Natural killer cell (primary cell): Measurements from ENCODE around the gene PCSK5. TPM values are rescaled to one million over a fixed set of nuclear protein-coding genes. Genes with fewer than 3 reads are reported as not detected.

Experiments
- ATAC-seq, 3 donors: fragments of 150-1000 bp in 2 of 3; fragments of 200-7000 bp in 1 of 3; cut with Tn5 transposase; 1 replicate in 1 of 3; 2 replicates in 2 of 3; pipeline ENCODE4 v1.10.0; 2021; ENCODE audit warnings: mild to moderate bottlenecking in 2 of 3, moderate library complexity in 2 of 3
- DNase-seq, 2 donors: peaks; one replicate each; pipeline versions ENCODE4 v3.0.0 to v3.0.0-alpha.2; 2013 to 2021; ENCODE audit warnings: mixed read lengths in 1 of 2
- H3K27ac ChIP-seq: one replicate; pipeline ENCODE4 v1.5.1; 2013; ENCODE audit warnings: mild to moderate bottlenecking, low read length
- H3K27me3 ChIP-seq: one replicate; pipeline ENCODE4 v1.6.1; 2013; ENCODE audit warnings: low read length; ENCODE audit not compliant: control insufficient read depth, insufficient read depth
- H3K36me3 ChIP-seq: one replicate; pipeline ENCODE4 v1.6.1; 2013; ENCODE audit warnings: low read length; ENCODE audit not compliant: control insufficient read depth, insufficient read depth
- H3K4me1 ChIP-seq: one replicate; pipeline ENCODE4 v1.6.1; 2013; ENCODE audit warnings: low read length; ENCODE audit not compliant: control insufficient read depth, insufficient read depth
- H3K4me3 ChIP-seq: one replicate; pipeline ENCODE4 v1.5.1; 2013; ENCODE audit warnings: low read length
- H3K9me3 ChIP-seq: one replicate; pipeline ENCODE4 v1.6.1; 2013; ENCODE audit warnings: low read length; ENCODE audit not compliant: control insufficient read depth, insufficient read depth
- H3K27ac Mint-ChIP-seq, 2 donors: one replicate each; pipeline ENCODE4 v1.8.0; 2022; ENCODE audit warnings: mild to moderate bottlenecking in 2 of 2, mixed read lengths in 2 of 2, moderate library complexity in 1 of 2
- H3K27me3 Mint-ChIP-seq, 2 donors: one replicate each; pipeline ENCODE4 v1.8.0; 2022; ENCODE audit warnings: low read depth in 2 of 2, mixed read lengths in 2 of 2
- H3K36me3 Mint-ChIP-seq: one replicate; pipeline ENCODE4 v1.8.0; 2022; ENCODE audit warnings: mixed read lengths
- H3K4me1 Mint-ChIP-seq, 2 donors: one replicate each; pipeline ENCODE4 v1.8.0; 2022; ENCODE audit warnings: mixed read lengths in 2 of 2
- H3K4me3 Mint-ChIP-seq: one replicate; pipeline ENCODE4 v1.8.0; 2022; ENCODE audit warnings: mild to moderate bottlenecking, moderate library complexity, mixed read lengths
- H3K9me3 Mint-ChIP-seq, 2 donors: one replicate each; pipeline ENCODE4 v1.8.0; 2022; ENCODE audit warnings: mixed read lengths in 2 of 2
- WGBS: methylation state at CpG from one replicate; pipeline ENCODE4 v1.1.7; 2013; ENCODE audit warnings: missing lambda C conversion rate; ENCODE audit not compliant: insufficient coverage; 5-methylcytosine and 5-hydroxymethylcytosine counted together
- intact Hi-C: fragments of 100-400 bp; cut with micrococcal nuclease; formaldehyde crosslinking; loops from one replicate; pipeline ENCODE4 v1.14.2; 2022
- total RNA-seq, 4 donors: library from RNA; stranded (reverse); fragments of 120-200 nt in 1 of 4; gene quantifications; one replicate each; pipeline versions ENCODE4 v1.2.3 to v1.2.4, GENCODE V29; 2013 to 2022
- TF ChIP-seq, protein P1 (sequence below): fragments of 200-600 bp; IDR thresholded peaks from one replicate; pipeline ENCODE4 v1.8.0; 2022; ENCODE audit warnings: antibody characterized with exemption

PCSK5 gene
- total RNA-seq, 3 donors from 2014 or later (not counting 1 experiment from before 2014, with no cell fraction given) = 2.4 to 13.2 (median 5.7) TPM

DNA sequence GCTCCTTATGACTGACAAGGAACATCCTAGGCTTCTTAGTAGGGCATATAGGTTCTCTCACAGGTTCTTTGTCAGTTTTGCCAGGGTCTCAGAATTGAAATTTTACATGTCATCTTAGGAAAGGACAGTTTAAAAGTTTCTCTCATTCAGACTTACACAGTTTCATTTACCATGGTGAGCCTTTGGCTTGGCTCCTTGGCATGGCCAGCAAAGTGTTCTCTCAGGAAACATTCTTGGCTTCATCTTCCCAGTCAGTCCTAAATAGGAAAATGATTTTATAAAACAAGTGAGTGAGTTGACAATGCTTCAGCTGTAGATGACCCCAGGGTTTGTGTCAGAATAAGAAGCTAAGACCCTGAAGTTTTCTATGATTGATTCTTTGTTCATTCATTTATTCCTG lies 191.6 kb downstream of the PCSK5 start:
- Mint-ChIP-seq H3K36me3 (no peaks in the 10 kb centered on the region), H3K9me3 (no peaks in the 10 kb centered on the region), H3K27me3 (peaks cover 0 to 2% of the 10 kb centered on the region in 2 donors), H3K4me3 (no peak overlapping the region), H3K27ac (no peak overlapping the region), H3K4me1 (no peaks in the 10 kb centered on the region)
- TF ChIP-seq, protein P1, sequence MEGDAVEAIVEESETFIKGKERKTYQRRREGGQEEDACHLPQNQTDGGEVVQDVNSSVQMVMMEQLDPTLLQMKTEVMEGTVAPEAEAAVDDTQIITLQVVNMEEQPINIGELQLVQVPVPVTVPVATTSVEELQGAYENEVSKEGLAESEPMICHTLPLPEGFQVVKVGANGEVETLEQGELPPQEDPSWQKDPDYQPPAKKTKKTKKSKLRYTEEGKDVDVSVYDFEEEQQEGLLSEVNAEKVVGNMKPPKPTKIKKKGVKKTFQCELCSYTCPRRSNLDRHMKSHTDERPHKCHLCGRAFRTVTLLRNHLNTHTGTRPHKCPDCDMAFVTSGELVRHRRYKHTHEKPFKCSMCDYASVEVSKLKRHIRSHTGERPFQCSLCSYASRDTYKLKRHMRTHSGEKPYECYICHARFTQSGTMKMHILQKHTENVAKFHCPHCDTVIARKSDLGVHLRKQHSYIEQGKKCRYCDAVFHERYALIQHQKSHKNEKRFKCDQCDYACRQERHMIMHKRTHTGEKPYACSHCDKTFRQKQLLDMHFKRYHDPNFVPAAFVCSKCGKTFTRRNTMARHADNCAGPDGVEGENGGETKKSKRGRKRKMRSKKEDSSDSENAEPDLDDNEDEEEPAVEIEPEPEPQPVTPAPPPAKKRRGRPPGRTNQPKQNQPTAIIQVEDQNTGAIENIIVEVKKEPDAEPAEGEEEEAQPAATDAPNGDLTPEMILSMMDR = no peak
- intact Hi-C loops = no loop called here
- H3K27ac ChIP-seq = no peak overlapping the region
- no peaks in the 10 kb centered on the region for H3K4me1 ChIP-seq
- H3K27me3 ChIP-seq = no peaks in the 10 kb centered on the region
- no peaks in the 10 kb centered on the region for H3K9me3 ChIP-seq
- ATAC-seq = no peak
- no peak overlapping the region for H3K4me3 ChIP-seq
- H3K36me3 ChIP-seq = no peaks in the 10 kb centered on the region
- no peak for DNase-seq

DNA sequence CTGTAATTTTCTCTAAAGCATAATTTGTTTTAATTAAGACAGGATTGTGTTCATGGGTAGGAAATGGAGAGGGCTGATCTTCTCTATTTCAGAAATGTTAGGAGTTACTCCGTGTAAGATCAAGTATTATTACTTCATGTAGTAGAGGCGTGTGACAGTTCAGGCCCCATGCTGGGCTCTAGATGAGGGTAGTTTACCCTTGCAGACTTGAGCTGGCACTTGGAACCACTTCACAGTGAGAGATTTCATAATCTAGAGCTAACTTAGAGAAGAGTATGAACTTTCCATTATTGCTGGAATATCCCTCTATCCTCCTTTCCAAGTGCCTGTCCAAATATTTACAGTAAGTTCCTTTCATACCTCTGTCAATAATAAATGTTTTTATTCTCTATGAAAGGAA lies 195.1 kb downstream of the PCSK5 start:
- Histone ChIP-seq H3K4me1 (no peaks in the 10 kb centered on the region), H3K9me3 (no peaks in the 10 kb centered on the region), H3K27me3 (no peaks in the 10 kb centered on the region), H3K4me3 (no peak overlapping the region), H3K36me3 (no peaks in the 10 kb centered on the region), H3K27ac (no peak overlapping the region)
- no peak for ATAC-seq
- intact Hi-C loops = no loop called here
- DNase-seq = no peak
- TF ChIP-seq, protein P1 = no peak
- Mint-ChIP-seq H3K27me3 (peaks cover 0 to 2% of the 10 kb centered on the region in 2 donors), H3K4me3 (no peak overlapping the region), H3K27ac (no peak overlapping the region), H3K4me1 (no peaks in the 10 kb centered on the region), H3K36me3 (no peaks in the 10 kb centered on the region), H3K9me3 (no peaks in the 10 kb centered on the region)
- 84% methylated on average over 2 of the region's 2 CpGs for WGBS

DNA sequence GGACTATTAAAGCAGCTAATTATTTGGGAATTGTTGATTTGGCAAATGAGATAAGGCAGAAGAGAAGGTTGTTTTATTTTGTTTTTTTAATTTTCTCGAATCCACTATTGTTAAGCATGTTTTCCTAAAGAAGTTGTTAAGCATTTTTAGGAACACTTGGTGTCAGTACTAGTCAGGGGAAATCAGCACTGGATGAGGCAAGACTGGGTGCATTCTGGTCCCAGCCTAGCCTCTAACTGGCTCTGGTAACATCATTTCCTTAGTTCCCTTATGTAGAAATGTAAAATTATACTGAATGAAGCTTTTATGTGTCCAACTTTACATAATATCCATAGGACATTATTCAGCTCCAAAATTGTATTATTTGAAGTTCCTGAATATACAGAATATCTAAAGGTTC lies 196.1 kb downstream of the PCSK5 start:
- ATAC-seq = no peak
- H3K4me1 Mint-ChIP-seq = no peaks in the 10 kb centered on the region
- no peak for DNase-seq
- intact Hi-C loops = no loop called here
- Histone ChIP-seq H3K27me3 (no peaks in the 10 kb centered on the region), H3K4me3 (no peak overlapping the region), H3K4me1 (no peaks in the 10 kb centered on the region), H3K9me3 (no peaks in the 10 kb centered on the region), H3K36me3 (no peaks in the 10 kb centered on the region), H3K27ac (no peak overlapping the region)
- no peak overlapping the region for H3K27ac Mint-ChIP-seq
- no peaks in the 10 kb centered on the region for H3K36me3 Mint-ChIP-seq
- TF ChIP-seq, protein P1 = no peak
- H3K4me3 Mint-ChIP-seq = no peak overlapping the region
- 90% methylated on average over 1 of the region's 1 CpG for WGBS
- no peaks in the 10 kb centered on the region for H3K9me3 Mint-ChIP-seq
- peaks cover 0 to 2% of the 10 kb centered on the region in 2 donors for H3K27me3 Mint-ChIP-seq

DNA sequence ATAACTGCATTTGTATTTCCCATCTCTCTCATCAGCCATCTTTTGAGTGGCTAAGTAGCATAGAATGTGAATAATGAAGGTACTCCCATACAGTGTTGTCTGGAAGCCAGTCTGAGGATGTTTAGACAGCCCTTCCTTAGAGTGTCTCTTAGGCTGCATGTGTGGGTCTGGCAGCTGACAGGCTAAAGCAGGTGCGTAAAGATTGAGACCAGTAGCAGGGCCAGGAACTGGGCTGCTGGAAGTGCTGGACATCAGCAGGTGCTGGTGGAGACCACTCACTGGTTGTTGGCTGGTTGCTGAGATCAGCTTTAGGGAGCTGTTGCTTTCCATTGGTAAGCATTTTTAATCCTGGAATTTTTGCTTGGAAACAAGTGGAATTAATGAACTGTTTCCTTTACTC lies 197.5 kb downstream of the PCSK5 start:
- 96% methylated on average over 1 of the region's 1 CpG for WGBS
- Histone ChIP-seq H3K27ac (no peak overlapping the region), H3K9me3 (no peaks in the 10 kb centered on the region), H3K27me3 (no peaks in the 10 kb centered on the region), H3K36me3 (no peaks in the 10 kb centered on the region), H3K4me3 (no peak overlapping the region), H3K4me1 (no peaks in the 10 kb centered on the region)
- DNase-seq (no peak), ATAC-seq (no peak)
- no peaks in the 10 kb centered on the region for H3K36me3 Mint-ChIP-seq
- H3K27ac Mint-ChIP-seq = no peak overlapping the region
- H3K4me3 Mint-ChIP-seq = no peak overlapping the region
- H3K27me3 Mint-ChIP-seq = no peaks in the 10 kb centered on the region
- TF ChIP-seq, protein P1 = no peak
- no peaks in the 10 kb centered on the region for H3K9me3 Mint-ChIP-seq
- H3K4me1 Mint-ChIP-seq = no peaks in the 10 kb centered on the region
- intact Hi-C loops = no loop called here
